ENCODE data around the gene PSAPL1. TPM values are rescaled to one million over a fixed set of nuclear protein-coding genes. Genes with fewer than 3 reads are reported as not detected.

The PSAPL1 gene
- polyA plus RNA-seq, 1 donor from 2014 or later, result not detected

DNA sequence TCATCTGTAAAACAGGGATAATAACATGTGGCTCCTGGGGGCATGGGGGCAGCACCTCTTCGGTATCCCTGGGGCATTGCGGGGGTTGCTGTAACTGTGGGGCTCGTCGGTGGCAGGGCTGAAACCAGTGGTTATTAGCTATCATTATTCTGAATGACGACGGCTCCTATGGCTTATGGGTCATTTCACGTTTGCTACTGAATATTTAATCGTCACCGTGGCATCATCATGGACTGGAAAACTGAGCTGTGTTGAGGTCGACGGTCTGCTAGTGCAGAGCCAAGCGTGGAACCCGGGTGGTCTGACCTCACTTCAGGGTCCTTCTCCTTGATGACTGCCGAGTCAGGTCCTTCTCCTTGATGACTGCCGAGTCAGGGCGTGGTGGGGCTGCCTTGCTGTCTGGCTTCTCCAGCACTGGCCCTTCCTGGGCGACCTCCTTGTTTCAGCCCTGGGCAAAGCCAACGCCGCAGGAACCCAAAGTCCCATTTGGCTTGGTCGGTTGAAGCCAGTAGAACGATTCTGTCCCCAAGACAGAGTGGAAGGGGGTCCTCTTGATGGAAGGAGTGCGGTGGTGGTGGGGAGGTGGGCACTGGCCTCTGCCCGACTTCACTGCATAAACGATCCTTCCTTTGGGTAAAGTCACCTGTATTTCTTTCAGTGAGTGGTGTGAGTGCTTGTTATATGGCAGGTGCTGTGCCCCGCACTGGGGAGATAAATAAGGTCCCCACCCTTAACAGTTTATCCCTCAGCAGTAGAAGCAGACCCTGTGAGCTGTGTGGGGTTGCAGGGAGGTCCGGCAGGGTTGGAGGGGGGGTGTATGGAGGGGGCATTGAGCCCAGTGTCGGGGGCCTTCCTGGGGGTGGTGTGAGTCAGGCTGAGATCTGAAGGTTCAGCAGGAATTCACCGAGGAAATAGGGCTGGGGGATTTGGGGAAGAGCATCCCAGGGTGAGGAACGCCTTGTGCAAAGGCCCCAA is 40.8 kb downstream of the PSAPL1 start:
- Histone ChIP-seq H2AFZ (ENCODE audit: low read depth, low read length) (no peak overlapping the region), H3K4me2 (ENCODE audit: low read length) (no peak overlapping the region), H3K79me2 (replicated peaks; ENCODE audit: insufficient read depth, low read length) (no peaks in the 10 kb centered on the region), H4K20me1 (ENCODE audit: insufficient read depth) (no peaks in the 10 kb centered on the region), H3K36me3 (ENCODE audit: insufficient read depth, low read length) (no peaks in the 10 kb centered on the region), H3K9me3 (ENCODE audit: low read length) (no peaks in the 10 kb centered on the region), H3F3A (ENCODE audit: insufficient read depth, low read length, poor library complexity, severe bottlenecking) (no peaks in the 10 kb centered on the region), H3K9ac (ENCODE audit: low read length) (no peak overlapping the region), H3K27ac (ENCODE audit: low read length) (no peak overlapping the region), H3K27me3 (ENCODE audit: insufficient read depth, low read depth, low read length) (no peaks in the 10 kb centered on the region), H3K4me3 (ENCODE audit: low read length) (no peak overlapping the region), H3K9me2 (ENCODE audit: insufficient read depth, low read length) (no peaks in the 10 kb centered on the region)
- TF ChIP-seq RAD21 (conservative IDR thresholded peaks at IDR 0.05), result no peak

DNA sequence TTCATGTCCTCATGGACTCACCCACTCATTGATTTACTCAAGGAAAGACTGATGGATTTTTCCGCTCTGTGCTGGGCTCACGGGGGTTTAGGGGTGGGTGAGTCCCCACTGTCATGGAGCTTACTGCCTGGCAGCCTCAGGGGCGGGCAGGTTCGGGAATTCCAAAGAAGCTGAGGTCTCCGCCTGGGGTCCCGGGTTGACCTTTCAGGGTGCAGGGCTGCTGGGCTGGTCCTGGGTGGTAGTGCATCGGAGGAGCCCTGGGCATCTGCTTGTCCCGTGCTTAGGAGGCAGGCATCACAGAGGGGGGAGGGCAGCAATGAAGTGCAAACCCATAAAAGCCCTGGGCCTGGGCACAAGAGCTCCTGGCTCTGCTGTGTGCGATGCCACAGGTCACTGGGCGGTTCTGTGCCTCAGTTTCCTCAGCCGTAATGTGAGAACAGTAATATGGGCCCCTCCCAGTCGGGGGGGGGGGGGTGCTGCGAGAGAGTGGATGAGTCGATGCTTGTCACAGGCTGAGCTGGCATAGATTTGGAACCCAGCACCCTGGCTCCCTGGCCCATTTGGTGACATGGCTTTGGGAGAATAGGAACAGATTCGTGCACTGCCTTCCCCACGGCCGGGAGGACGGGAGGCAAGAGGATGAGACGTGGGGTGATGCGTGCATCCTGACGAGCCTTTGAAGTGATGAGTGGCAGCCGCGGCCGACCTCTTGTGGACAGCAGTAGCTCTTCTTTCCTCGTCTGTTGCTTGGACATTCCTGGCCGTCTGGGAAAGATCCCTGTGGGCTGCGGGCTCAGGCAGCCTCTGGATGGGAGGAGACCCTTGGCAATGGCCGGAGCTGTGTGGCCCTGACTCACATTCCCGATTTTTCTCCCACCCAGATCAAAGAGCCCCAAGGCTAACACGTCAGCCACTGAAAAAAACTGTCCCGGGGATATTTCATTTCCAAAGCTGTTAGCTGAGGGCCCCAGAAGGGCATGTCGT is 42.0 kb downstream of the PSAPL1 start:
- Histone ChIP-seq H3K9ac (ENCODE audit: low read length) (no peak overlapping the region), H4K20me1 (ENCODE audit: insufficient read depth) (no peaks in the 10 kb centered on the region), H3K4me3 (ENCODE audit: low read length) (no peak overlapping the region), H3K9me2 (ENCODE audit: insufficient read depth, low read length) (no peaks in the 10 kb centered on the region), H3F3A (ENCODE audit: insufficient read depth, low read length, poor library complexity, severe bottlenecking) (no peaks in the 10 kb centered on the region), H3K79me2 (replicated peaks; ENCODE audit: insufficient read depth, low read length) (no peaks in the 10 kb centered on the region), H3K4me2 (ENCODE audit: low read length) (no peak overlapping the region), H3K36me3 (ENCODE audit: insufficient read depth, low read length) (no peaks in the 10 kb centered on the region), H3K27me3 (ENCODE audit: insufficient read depth, low read depth, low read length) (no peaks in the 10 kb centered on the region), H2AFZ (ENCODE audit: low read depth, low read length) (no peak overlapping the region), H3K9me3 (ENCODE audit: low read length) (no peaks in the 10 kb centered on the region), H3K27ac (ENCODE audit: low read length) (no peak overlapping the region)
- TF ChIP-seq, protein P1, sequence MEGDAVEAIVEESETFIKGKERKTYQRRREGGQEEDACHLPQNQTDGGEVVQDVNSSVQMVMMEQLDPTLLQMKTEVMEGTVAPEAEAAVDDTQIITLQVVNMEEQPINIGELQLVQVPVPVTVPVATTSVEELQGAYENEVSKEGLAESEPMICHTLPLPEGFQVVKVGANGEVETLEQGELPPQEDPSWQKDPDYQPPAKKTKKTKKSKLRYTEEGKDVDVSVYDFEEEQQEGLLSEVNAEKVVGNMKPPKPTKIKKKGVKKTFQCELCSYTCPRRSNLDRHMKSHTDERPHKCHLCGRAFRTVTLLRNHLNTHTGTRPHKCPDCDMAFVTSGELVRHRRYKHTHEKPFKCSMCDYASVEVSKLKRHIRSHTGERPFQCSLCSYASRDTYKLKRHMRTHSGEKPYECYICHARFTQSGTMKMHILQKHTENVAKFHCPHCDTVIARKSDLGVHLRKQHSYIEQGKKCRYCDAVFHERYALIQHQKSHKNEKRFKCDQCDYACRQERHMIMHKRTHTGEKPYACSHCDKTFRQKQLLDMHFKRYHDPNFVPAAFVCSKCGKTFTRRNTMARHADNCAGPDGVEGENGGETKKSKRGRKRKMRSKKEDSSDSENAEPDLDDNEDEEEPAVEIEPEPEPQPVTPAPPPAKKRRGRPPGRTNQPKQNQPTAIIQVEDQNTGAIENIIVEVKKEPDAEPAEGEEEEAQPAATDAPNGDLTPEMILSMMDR (IDR thresholded peaks at IDR 0.05; ENCODE audit: poor library complexity, severe bottlenecking), result no peak
- TF ChIP-seq, protein P2, sequence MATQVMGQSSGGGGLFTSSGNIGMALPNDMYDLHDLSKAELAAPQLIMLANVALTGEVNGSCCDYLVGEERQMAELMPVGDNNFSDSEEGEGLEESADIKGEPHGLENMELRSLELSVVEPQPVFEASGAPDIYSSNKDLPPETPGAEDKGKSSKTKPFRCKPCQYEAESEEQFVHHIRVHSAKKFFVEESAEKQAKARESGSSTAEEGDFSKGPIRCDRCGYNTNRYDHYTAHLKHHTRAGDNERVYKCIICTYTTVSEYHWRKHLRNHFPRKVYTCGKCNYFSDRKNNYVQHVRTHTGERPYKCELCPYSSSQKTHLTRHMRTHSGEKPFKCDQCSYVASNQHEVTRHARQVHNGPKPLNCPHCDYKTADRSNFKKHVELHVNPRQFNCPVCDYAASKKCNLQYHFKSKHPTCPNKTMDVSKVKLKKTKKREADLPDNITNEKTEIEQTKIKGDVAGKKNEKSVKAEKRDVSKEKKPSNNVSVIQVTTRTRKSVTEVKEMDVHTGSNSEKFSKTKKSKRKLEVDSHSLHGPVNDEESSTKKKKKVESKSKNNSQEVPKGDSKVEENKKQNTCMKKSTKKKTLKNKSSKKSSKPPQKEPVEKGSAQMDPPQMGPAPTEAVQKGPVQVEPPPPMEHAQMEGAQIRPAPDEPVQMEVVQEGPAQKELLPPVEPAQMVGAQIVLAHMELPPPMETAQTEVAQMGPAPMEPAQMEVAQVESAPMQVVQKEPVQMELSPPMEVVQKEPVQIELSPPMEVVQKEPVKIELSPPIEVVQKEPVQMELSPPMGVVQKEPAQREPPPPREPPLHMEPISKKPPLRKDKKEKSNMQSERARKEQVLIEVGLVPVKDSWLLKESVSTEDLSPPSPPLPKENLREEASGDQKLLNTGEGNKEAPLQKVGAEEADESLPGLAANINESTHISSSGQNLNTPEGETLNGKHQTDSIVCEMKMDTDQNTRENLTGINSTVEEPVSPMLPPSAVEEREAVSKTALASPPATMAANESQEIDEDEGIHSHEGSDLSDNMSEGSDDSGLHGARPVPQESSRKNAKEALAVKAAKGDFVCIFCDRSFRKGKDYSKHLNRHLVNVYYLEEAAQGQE (IDR thresholded peaks at IDR 0.05; ENCODE audit: borderline replicate concordance), result no peak
- TF ChIP-seq EP300 (conservative IDR thresholded peaks at IDR 0.05; ENCODE audit: poor library complexity, severe bottlenecking) (no peak), TAF1 (IDR thresholded peaks at IDR 0.05; ENCODE audit: low read depth) (no peak), EZH2 (IDR thresholded peaks at IDR 0.05; ENCODE audit: borderline replicate concordance, insufficient read depth, low read length, poor library complexity, severe bottlenecking) (no peak), SMC3 (conservative IDR thresholded peaks at IDR 0.05; ENCODE audit: poor library complexity) (no peak), MXI1 (conservative IDR thresholded peaks at IDR 0.05; ENCODE audit: poor library complexity, severe bottlenecking) (no peak), POLR2AphosphoS5 (IDR thresholded peaks at IDR 0.05) (no peak), RAD21 (conservative IDR thresholded peaks at IDR 0.05) (no peak)
